GM19025 (cell line): ENCODE measurements around the gene FAM167B.
"Not testable (repeated sequence)": the region's sequence is repeated elsewhere in the genome, so short reads cannot be mapped to it uniquely, and the experiment has no call there.

Experiments used
- ATAC-seq: cut with Tn5 transposase; IDR thresholded peaks from one replicate; pipeline ENCODE4 v1.9.1; 2021; ENCODE audit warnings: mild to moderate bottlenecking, low read depth, moderate library complexity; ENCODE audit not compliant: unreplicated experiment

The FAM167B gene

DNA sequence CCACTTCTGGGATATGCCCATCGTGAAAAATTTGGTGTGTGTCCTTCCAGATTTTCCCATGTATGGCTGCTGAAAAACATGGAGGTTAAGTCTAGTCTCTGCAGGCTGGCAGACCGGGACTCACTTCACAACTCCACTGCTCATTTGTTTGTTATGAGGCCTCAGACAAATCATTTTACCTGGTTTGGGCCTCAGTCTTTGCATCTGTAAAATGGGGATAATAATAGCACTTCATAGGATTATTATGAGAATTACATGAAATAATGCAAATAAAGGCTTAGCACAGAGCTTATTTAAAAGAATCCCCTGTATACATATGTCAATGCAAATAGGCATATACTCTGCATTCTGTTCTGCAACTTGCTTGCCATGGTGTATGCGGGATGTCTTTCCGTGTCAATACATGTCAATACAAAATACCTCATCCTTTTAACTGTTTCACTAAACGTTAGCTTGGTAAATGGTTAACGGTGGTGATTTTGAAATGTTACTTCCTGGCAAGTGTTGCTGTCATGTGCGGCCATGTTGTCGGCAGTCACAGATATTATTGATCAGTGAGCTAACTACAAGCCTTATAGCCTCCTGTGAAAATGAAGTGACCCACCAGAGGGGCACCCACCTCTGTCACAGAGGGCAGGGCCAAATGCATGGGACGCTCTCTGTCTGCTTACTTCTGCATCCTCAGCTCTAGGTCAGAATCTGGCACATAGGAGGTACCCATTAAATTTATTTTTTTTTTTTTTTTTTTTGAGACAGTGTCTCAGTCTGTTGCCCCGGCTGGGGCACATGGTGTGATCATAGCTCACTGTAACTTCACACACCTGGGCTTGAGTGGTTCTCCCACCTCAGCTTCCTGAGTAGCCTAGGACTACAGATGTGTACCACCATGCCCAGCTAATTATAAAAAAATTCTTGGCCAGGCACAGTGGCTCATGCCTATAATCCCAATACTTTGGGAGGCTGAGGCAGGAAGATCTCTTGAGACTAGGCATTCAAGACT is 8.3 kb downstream of the FAM167B start:
- no peak for ATAC-seq

DNA sequence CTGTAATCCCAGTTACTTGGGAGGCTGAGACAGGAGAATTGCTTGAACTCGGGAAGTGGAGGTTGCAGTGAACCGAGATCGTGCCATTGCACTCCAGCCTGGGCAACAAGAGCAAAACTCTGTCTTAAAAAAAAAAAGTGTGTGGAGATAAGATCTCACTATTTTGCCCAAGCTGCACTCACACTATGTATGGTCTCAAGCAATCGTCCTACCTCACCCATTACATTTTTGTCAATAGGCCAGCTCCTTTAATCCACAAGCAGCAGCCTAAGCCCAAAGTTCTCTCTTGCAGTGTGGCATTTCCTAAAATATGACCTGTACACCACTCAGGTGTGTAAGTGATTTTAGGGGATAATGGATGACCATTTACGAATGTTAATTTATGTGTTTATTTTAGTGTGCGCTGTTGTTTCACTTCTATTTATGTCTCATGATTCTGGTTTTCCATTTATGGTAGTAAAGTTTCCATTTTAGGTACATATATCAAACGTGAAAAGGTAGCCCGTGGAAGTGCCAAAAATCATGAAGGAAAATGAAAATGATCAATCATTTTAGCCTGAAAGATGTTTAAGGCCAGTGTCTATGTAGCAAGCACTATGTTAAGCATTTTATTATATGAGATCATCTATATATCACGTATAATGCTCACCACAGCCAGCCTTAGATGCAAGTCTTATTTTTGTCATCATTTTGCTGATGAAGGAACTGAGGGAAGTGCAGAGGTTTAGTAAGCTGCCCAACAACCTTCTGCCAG is 9.6 kb downstream of the FAM167B start:
- no peak for ATAC-seq

DNA sequence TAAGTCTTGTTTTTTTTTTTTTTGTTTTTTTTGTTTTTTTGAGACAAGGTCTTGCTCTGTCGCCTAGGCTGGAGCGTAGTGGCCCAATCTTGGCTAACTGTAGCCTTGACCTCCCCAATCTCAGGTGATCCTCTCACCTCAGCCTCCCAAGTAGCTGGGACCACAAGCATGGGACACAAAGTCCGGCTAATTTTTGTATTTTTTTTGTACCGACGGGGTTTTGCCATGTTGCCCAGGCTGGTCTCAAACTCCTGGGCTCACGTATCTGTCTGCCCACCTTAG is 10.1 kb downstream of the FAM167B start:
- no peak for ATAC-seq

DNA sequence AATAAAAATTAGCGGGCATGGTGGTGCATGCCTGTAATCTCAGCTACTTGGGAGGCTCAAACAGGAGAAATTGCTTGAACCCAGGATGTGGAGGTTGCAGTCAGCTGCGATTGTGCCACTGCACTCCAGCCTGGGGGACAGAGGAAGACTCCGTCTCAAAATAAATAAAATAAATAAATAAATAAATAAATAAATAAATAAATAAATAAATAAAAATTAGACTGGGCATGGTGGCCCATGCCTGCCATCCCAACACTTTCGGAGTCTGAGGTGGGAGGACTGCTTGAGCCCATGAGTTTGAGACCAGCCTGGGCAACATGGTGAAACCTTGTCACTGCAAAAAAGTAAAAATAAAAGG is 16.2 kb downstream of the FAM167B start:
- ATAC-seq, result not testable (repeated sequence)

- ATAC-seq, result no peak
Observed at GRCh38 chr1:32263744-32264143, 16.7 kb downstream of the FAM167B start.

- no peak for ATAC-seq
Observed at GRCh38 chr1:32265846-32266245, 18.8 kb downstream of the FAM167B start.

- no peak for ATAC-seq
Observed at GRCh38 chr1:32266921-32267591, 20.0 kb downstream of the FAM167B start.

GRCh38 chr1:32269744-32270143 is 22.7 kb downstream of the FAM167B start:
- ATAC-seq, result no peak

DNA sequence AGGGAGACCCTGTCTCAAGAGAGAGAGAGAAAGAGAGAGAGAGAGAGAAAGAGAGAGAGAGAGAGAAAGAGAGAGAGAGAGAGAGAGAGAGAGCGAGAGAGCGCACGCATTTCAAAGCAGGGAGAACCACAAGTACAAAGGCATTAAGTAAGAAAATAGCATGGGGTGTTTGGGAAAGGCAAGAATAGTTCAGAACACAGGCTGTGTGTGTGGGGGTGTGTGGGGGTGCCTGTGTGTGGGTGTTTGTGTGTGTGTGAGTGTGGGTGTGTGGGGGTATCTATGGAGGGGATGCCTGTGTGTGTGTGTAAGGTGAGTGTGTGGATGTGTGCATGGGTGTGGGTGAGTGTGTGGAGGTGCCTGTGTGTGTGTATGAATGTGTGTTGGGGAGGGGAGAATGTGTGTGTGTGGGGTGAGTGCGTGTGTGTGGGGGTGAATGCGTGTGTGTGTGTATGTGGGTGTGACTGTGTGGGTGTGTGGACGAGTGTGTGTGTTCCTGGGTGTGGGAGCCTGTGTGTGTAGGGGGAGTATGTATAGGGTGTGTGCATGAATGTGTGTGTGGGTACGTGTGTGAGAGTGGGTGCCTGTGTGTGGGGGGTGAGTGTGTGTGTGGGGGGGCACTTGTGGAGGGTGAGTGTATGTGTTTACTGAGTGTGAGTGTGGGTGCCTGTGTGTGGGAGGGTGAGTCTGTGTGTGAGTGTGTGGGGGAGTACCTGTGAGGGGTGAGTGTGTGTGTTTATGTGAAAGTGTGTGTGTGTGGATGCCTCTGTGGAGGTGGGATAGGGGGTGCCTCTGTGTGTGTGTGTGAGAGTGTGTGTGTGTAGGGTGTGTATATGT is 25.8 kb downstream of the FAM167B start:
- no peak for ATAC-seq

GRCh38 chr1:32273391-32274208 is 26.6 kb downstream of the FAM167B start:
- no peak for ATAC-seq

- ATAC-seq, result no peak
Observed at GRCh38 chr1:32274646-32275340, 27.8 kb downstream of the FAM167B start.

DNA sequence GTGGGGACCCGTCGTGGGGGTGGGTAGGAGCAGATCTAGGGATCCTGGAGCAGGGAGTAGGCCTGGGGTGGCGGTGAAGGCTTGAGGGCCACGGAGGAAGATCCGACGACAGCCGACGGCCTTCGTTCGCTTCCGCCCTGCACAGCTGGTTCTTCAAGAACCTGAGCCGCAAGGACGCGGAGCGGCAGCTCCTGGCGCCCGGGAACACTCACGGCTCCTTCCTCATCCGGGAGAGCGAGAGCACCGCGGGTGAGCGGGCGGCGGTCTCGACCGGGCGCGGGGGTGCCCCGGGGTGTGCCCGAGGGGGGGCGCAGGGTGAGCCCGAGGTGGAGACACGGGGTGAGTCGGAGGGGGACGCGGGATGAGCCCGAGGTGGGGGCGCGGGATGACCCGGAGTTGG is 28.4 kb downstream of the FAM167B start:
- ATAC-seq, result no peak

DNA sequence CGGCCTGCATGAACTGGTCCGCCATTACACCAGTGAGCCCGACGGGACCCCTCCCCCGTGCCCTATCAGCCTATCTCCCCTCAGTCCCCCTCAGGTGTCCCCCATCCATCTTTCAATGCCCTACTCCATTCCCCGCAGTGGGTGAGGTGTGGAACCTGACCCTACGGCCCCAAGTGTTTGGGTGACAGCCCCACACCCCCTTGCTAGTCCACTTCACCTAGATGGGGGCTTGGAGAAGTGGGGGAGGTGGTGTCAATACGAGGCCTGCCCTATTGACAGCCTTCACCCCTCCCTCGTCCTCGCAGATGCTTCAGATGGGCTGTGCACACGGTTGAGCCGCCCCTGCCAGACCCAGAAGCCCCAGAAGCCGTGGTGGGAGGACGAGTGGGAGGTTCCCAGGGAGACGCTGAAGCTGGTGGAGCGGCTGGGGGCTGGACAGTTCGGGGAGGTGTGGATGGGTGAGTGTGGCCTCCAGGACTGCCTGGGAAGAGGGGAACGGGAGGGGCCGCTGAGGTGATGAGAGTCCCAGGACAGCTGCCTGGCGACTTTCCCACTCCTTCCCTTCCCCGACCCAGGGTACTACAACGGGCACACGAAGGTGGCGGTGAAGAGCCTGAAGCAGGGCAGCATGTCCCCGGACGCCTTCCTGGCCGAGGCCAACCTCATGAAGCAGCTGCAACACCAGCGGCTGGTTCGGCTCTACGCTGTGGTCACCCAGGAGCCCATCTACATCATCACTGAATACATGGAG is 29.2 kb downstream of the FAM167B start:
- no peak for ATAC-seq

GRCh38 chr1:32284777-32285176 is 37.8 kb downstream of the FAM167B start:
- ATAC-seq, result not testable (repeated sequence)

- ATAC-seq, result no peak
Observed at GRCh38 chr1:32285658-32286057, 38.6 kb downstream of the FAM167B start.

GRCh38 chr1:32286763-32287162 is 39.7 kb downstream of the FAM167B start:
- no peak for ATAC-seq

DNA sequence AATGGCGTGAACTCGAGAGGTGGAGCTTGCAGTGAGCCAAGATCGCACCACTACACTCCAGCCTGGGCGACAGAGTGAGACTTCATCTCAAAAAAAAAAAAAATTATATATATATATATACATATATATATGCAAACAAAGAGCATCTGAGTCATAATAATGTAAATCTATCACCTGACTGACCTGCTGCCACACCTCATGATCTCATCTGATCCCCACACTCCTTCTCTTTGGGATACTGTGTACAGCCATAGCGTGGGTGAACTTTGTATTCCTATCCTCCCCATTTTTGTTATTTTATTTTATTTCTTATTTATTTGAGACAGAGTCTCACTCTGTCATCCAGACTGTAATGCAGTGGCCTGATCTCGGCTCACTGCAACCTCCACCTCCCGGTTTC is 42.2 kb downstream of the FAM167B start:
- no peak for ATAC-seq

DNA sequence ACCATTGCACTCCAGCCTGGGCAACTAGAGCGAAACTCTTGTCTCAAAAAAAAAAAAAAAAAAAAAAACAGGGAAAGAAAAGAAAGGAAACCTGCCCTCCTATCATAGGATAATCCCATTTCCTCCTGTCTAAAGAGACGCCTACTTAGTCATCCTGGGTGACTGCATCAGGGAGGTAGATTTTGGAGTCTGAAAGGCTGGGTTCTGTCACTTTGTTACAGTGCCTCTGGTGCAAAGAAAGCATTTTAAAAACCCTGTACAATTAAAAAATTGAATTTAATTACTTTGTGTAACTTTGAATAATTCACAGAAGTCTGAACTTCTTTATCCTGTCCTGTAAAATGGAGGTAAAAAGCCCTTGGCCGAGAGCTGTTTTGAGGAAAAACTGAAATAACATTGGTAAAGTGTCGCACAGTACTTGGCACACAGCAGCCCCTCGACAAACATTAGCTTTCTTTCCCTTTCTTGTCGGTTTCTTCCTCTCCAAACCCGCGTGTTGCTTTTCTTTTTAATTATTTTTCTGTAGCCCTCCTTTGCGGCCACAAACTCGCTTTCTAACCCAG is 44.2 kb downstream of the FAM167B start:
- no peak for ATAC-seq
